A549 (cell line): Measurements from ENCODE around the gene CRYZL1.

ENCODE experiments used
- CBX8 ChIP-seq: fragments of 200-600 bp; sonication (generic); IDR thresholded peaks from 2 replicates; pipeline ENCODE4 v1.6.1; 2016
- CEBPB ChIP-seq, 2 experiments: fragments of >200 bp in 1 of 2; sonication (Bioruptor Twin) in 1 of 2; formaldehyde crosslinking in 1 of 2; IDR thresholded peaks; 2 replicates each; pipeline ENCODE4 v1.6.1; 2012 to 2016
- EP300 ChIP-seq, 2 experiments: fragments of >200 bp; sonication (Bioruptor Twin); formaldehyde crosslinking; IDR thresholded peaks; 2 replicates in 1 of 2; 3 replicates in 1 of 2; pipeline ENCODE4 v1.6.1; 2016 to 2017
- JUNB ChIP-seq: fragments of >200 bp; sonication (Bioruptor Twin); formaldehyde crosslinking; IDR thresholded peaks from 2 replicates; pipeline ENCODE4 v1.6.1; 2016
- MAFK ChIP-seq: fragments of 450-650 bp; IDR thresholded peaks from 2 replicates; pipeline ENCODE4 v1.6.1; 2014; ENCODE audit not compliant: partially characterized antibody
- NFE2L2 ChIP-seq: fragments of 150-350 bp; conservative IDR thresholded peaks from 2 replicates; pipeline ENCODE4 v1.6.1; 2014; ENCODE audit warnings: low read length
- RARB ChIP-seq: fragments of 250-450 bp; sonication (Bioruptor Pico); IDR thresholded peaks from 2 replicates; pipeline ENCODE4 v1.8.0; 2021; ENCODE audit warnings: mild to moderate bottlenecking, moderate library complexity
- RCOR1 ChIP-seq: fragments of 150-350 bp; IDR thresholded peaks from 2 replicates; pipeline ENCODE4 v1.6.1; 2014; ENCODE audit warnings: antibody characterized with exemption, low read length, low read depth
- SMC3 ChIP-seq: fragments of >200 bp; sonication (Bioruptor Twin); formaldehyde crosslinking; IDR thresholded peaks from 3 replicates; pipeline ENCODE4 v1.6.1; 2018; ENCODE audit warnings: inconsistent platforms
- ZC3H11A ChIP-seq: fragments of 450-650 bp; IDR thresholded peaks from 2 replicates; pipeline ENCODE4 v1.6.1; 2014; ENCODE audit warnings: antibody characterized with exemption, mild to moderate bottlenecking
- TF ChIP-seq, protein P1 (sequence below): fragments of >200 bp; sonication (Bioruptor Twin); formaldehyde crosslinking; IDR thresholded peaks from 3 replicates; pipeline ENCODE4 v1.5.1; 2016
- TF ChIP-seq, protein P2 (sequence below): fragments of 200-600 bp; sonication (generic); IDR thresholded peaks from 2 replicates; pipeline ENCODE4 v1.6.1; 2016; ENCODE audit warnings: antibody characterized with exemption, mild to moderate bottlenecking, moderate library complexity
- TF ChIP-seq, protein P3 (sequence below): IDR thresholded peaks from 2 replicates; pipeline ENCODE4 v1.6.1; 2012

DNA sequence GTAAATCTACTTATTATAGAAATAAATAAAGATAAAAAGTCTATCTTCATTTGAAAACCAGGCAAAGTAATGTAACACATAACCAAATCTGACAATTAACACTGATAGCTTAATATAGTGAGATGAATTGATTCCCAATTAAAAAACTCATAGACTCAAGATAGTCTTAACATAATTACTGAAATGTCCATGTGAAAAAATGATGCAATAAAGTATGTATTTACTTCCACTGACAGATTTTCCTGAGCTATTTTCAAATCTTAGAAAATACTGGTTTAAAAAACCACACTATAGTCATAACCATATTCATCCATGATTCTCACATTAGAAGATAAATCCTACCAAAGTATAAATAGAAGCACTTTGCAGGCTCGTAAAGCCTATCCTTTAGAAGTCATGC, 43.5 kb downstream of the CRYZL1 start:
- TF ChIP-seq, protein P1, sequence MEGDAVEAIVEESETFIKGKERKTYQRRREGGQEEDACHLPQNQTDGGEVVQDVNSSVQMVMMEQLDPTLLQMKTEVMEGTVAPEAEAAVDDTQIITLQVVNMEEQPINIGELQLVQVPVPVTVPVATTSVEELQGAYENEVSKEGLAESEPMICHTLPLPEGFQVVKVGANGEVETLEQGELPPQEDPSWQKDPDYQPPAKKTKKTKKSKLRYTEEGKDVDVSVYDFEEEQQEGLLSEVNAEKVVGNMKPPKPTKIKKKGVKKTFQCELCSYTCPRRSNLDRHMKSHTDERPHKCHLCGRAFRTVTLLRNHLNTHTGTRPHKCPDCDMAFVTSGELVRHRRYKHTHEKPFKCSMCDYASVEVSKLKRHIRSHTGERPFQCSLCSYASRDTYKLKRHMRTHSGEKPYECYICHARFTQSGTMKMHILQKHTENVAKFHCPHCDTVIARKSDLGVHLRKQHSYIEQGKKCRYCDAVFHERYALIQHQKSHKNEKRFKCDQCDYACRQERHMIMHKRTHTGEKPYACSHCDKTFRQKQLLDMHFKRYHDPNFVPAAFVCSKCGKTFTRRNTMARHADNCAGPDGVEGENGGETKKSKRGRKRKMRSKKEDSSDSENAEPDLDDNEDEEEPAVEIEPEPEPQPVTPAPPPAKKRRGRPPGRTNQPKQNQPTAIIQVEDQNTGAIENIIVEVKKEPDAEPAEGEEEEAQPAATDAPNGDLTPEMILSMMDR: no peak
- TF ChIP-seq, protein P2, sequence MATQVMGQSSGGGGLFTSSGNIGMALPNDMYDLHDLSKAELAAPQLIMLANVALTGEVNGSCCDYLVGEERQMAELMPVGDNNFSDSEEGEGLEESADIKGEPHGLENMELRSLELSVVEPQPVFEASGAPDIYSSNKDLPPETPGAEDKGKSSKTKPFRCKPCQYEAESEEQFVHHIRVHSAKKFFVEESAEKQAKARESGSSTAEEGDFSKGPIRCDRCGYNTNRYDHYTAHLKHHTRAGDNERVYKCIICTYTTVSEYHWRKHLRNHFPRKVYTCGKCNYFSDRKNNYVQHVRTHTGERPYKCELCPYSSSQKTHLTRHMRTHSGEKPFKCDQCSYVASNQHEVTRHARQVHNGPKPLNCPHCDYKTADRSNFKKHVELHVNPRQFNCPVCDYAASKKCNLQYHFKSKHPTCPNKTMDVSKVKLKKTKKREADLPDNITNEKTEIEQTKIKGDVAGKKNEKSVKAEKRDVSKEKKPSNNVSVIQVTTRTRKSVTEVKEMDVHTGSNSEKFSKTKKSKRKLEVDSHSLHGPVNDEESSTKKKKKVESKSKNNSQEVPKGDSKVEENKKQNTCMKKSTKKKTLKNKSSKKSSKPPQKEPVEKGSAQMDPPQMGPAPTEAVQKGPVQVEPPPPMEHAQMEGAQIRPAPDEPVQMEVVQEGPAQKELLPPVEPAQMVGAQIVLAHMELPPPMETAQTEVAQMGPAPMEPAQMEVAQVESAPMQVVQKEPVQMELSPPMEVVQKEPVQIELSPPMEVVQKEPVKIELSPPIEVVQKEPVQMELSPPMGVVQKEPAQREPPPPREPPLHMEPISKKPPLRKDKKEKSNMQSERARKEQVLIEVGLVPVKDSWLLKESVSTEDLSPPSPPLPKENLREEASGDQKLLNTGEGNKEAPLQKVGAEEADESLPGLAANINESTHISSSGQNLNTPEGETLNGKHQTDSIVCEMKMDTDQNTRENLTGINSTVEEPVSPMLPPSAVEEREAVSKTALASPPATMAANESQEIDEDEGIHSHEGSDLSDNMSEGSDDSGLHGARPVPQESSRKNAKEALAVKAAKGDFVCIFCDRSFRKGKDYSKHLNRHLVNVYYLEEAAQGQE: no peak
- TF ChIP-seq RARB (CRISPR knock-in tag): no peak
- TF ChIP-seq CEBPB (IDR thresholded peaks at IDR 0.05): no peak
- TF ChIP-seq CBX8: no peak
- no peak for TF ChIP-seq JUNB
- no peak for TF ChIP-seq SMC3
- no peak for TF ChIP-seq RCOR1
- TF ChIP-seq EP300 (IDR thresholded peaks at IDR 0.05): no peak
- no peak for TF ChIP-seq ZC3H11A
- TF ChIP-seq, protein P3, sequence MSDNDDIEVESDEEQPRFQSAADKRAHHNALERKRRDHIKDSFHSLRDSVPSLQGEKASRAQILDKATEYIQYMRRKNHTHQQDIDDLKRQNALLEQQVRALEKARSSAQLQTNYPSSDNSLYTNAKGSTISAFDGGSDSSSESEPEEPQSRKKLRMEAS: no peak
- TF ChIP-seq NFE2L2: no peak
- TF ChIP-seq MAFK: no peak
